WI38 (cell line): ENCODE results near the gene CSN1S1.

Experiments
- H3K4me3 ChIP-seq: 2 replicates; pipeline ENCODE4 v1.5.1; 2011; ENCODE audit warnings: low read depth, mild to moderate bottlenecking, control low read depth, low read length
- TF ChIP-seq, protein P1 (sequence below): IDR thresholded peaks from 2 replicates; pipeline ENCODE4 v1.5.1; 2012; ENCODE audit warnings: low read depth, mild to moderate bottlenecking, control low read depth, low read length

The CSN1S1 gene

DNA sequence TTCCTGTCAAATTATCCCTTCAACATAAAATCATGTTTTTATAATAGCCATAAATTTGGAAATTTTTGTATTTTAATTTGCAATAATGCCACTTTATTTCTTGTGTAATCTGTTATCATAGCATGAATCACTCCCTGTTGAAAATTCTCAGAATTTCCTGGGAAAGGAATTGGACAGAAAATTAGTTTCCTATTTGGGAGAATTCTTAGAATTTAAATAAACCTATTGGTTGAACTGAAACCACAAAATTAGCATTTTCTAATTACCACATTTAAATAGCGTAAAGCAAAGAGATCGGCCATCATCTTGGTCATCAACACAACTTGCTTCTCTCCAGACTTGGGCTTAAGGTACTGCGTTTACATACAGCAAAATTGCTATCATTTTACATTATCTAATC lies at the start of gene CSN1S1:
CSN1S1 (plus strand) TSS at position 301 of the 400 bp plus-strand sequence. CDS start 1,488 bp downstream, outside the sequence.
- TF ChIP-seq, protein P1, sequence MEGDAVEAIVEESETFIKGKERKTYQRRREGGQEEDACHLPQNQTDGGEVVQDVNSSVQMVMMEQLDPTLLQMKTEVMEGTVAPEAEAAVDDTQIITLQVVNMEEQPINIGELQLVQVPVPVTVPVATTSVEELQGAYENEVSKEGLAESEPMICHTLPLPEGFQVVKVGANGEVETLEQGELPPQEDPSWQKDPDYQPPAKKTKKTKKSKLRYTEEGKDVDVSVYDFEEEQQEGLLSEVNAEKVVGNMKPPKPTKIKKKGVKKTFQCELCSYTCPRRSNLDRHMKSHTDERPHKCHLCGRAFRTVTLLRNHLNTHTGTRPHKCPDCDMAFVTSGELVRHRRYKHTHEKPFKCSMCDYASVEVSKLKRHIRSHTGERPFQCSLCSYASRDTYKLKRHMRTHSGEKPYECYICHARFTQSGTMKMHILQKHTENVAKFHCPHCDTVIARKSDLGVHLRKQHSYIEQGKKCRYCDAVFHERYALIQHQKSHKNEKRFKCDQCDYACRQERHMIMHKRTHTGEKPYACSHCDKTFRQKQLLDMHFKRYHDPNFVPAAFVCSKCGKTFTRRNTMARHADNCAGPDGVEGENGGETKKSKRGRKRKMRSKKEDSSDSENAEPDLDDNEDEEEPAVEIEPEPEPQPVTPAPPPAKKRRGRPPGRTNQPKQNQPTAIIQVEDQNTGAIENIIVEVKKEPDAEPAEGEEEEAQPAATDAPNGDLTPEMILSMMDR = no peak
- no peak within 1 kb of the TSS for H3K4me3 ChIP-seq

DNA sequence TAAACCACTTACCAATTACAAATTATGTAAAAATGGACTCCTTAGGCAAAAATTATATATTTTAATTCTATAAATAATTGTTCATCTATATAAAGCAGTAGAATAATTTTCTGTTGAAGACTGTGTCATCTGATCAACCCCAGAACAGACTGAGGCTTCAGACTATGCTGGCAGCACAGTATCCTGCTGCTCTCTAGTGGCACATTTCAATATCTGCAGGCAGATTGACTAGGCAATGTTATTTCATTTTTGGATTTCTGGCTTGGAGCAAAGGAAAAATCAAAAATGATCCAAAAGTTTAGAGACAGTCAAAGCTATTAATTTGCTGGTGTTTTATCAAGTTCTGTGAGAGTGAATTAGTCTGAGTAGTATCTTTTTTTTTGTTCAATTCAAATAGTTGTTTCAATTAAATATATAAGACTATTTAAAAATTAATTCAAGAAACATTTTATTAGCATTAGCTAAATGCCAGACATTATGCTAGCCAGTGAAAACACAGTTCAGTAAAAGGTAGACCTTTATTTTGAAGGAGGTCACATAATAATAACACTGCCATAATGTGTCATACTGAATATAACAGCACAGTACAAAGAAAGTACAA lies 49.6 kb upstream of the CSN1S1 start:
- no peak overlapping the region for H3K4me3 ChIP-seq
- TF ChIP-seq, protein P1 = no peak

GRCh38 chr4:69882150-69882549 lies 48.7 kb upstream of the CSN1S1 start:
- TF ChIP-seq, protein P1 = no peak
- no peak overlapping the region for H3K4me3 ChIP-seq

GRCh38 chr4:69888336-69888735 lies 42.5 kb upstream of the CSN1S1 start:
- TF ChIP-seq, protein P1 = no peak
- no peak overlapping the region for H3K4me3 ChIP-seq

DNA sequence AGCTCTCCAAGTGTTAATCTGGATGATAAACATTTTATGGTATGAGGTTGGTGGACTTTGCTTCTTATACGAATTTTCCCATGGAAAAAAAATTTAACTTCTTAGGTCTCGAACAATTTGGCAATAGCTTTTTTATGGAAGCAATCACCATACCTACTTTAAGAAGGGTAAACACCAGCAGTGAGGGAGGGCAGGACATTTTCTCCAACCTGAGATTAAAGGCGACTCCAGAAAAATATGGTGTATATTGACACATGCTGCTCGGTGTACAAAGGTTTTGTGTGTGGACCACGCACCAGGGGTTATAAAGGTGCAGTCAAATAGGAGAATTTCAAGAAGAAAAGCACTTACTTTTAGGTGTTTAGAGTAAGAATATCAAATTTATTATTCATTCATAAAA lies 36.7 kb upstream of the CSN1S1 start:
- TF ChIP-seq, protein P1 = no peak
- no peak overlapping the region for H3K4me3 ChIP-seq

DNA sequence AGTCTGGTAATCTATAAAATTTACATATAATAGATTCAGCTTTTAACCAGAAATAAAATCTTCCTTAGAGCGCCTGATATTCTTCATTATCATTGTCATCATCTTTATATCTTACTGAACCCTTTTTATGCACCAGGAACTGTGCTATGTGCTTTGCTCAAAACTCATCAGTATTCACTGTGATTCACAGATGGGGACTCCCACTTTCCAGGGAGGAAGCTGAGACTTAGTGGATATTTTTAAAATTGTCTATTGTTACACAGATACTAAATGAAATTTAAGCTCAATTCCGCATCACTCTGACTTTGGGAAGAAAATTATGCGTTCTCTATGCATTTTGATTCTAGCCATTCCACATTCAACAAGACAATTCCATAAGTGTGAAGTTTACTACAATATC lies 36.1 kb upstream of the CSN1S1 start:
- TF ChIP-seq, protein P1 = no peak
- H3K4me3 ChIP-seq = no peak overlapping the region

GRCh38 chr4:69896530-69897116 lies 34.2 kb upstream of the CSN1S1 start:
- TF ChIP-seq, protein P1 = no peak
- no peak overlapping the region for H3K4me3 ChIP-seq
